ENCODE data around the gene CIAO2A. TPM values are rescaled to one million over a fixed set of nuclear protein-coding genes. Genes with fewer than 3 reads are reported as not detected.
A peak's percentile ranks its signal among the peaks of the same experiment; 100 is the strongest.

Gene CIAO2A
- total RNA-seq, 1 experiment from 2014 or later: 38.7 TPM

DNA sequence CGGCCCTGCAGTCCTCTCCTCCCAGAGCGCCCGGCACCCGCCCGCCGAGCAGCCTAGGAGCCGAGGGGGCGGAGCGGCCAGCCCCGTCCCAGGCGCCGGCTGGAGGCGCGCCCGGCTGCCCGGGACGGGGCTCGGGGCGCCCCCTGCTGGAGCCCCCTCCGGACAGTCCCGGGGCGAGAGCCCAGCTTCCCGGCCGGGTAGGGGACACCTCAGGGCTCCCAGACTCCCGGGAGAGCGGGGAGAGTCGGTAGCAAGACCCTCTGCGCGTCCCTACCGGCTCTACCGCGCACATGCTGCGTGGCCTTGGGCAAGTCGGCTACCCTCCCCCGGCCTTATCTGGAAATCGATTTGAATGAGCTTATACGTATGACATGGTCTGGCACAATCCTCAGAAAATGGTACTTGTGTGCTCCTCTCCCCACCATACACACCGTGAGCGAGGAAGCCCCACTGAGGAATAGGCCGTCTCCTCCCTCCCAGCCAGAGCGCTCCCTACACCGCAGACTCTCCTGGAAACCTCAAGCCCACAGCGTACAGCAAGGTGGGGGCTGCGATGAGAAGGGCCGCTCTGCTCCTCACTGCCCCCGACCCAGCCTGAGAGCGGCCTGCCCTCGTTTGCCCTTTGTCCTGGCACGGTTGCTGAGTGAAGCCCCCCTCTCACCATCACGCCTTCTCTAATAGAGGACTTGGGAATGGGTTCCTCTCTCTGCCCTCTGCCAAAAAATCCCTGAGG, 47.1 kb downstream of the CIAO2A start, which contains the start of gene DAPK2:
DAPK2 (minus strand) TSS at position 65 of the 733 bp plus-strand sequence. CDS start 6,224 bp downstream, outside the sequence.
- peak within 1 kb of the TSS; percentile 62 for H3K4me3 Mint-ChIP-seq (ENCODE audit: unreplicated experiment)
- no TSS peak for BruUV-seq (replicated peaks)
- peak; percentile 72 for DNase-seq (ENCODE audit: unreplicated experiment)
- no peaks in the 10 kb centered on the region for H3K9me3 Mint-ChIP-seq (ENCODE audit: unreplicated experiment)
- H3K4me1 Mint-ChIP-seq (ENCODE audit: insufficient read depth, unreplicated experiment): peaks cover 5% of the 10 kb centered on the region
- no peaks in the 10 kb centered on the region for H3K36me3 Mint-ChIP-seq (ENCODE audit: insufficient read depth, unreplicated experiment)
- peak; percentile 86 for TF ChIP-seq CTCF (IDR thresholded peaks at IDR 0.05; ENCODE audit: unreplicated experiment)
- CTCF ChIA-PET: interaction anchor here (0.5 to 6.3 kb wide), 42 partner anchors 8 to 787 kb away, joined by 3 to 109 read pairs (median 4); no protein-coding TSS in a partner anchor
- intact Hi-C loops (cut with micrococcal nuclease): loop anchor here (1.0 to 5.0 kb wide), 5 partner anchors 42 to 294 kb away; partner anchors contain the start of gene HERC1
- POLR2A ChIA-PET: interaction anchor here (0.8 to 3.2 kb wide), 9 partner anchors 29 to 294 kb away, joined by 3 to 23 read pairs (median 7); partner anchors contain the start of genes CIAO2A and HERC1
- H3K27me3 Mint-ChIP-seq (ENCODE audit: insufficient read depth, unreplicated experiment): peaks cover 12% of the 10 kb centered on the region
- no peak within 1 kb of the TSS for H3K27ac Mint-ChIP-seq (ENCODE audit: low read depth, unreplicated experiment)

DNA sequence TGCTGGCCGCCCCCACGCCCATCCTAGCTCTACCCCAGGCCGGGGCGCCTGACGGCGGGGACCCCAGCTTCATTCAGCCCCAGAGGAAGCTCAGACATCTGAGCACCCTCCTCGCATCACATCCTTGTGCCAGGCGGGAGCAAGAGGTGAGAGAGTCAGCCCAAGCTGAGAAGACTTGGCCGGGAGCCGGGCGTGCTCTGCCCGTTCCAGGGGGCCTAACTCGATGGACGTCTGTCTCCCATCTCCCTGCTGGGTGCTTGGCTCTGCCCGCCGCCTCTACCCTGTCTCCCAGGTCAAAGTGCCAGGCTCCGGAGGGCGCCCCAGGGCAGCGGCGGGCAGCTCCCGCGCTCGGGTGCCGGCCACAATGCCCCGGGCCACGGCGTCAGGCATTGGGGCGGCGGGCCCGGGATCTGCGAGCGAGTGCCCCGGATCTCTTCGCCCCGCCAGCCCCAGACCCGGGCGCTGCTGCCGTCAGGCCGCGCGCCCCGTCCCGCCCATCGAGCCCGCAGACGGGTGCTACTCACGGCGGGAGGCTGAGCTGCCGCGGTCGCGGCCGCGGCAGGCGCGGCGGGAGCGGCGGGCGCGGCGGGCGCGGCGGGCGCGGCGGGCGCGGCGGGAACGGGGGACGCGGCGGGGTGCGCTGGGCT, 47.7 kb downstream of the CIAO2A start:
- ChIA-PET CTCF (interaction anchor here (0.6 to 6.3 kb wide), 41 partner anchors 9 to 671 kb away, joined by 3 to 109 read pairs (median 4); no protein-coding TSS in a partner anchor), POLR2A (interaction anchor here (0.8 to 3.2 kb wide), 9 partner anchors 28 to 293 kb away, joined by 3 to 23 read pairs (median 7); partner anchors contain the start of genes CIAO2A and HERC1)
- BruUV-seq (replicated peaks): no TSS peak
- H3K36me3 Mint-ChIP-seq (ENCODE audit: insufficient read depth, unreplicated experiment): no peaks in the 10 kb centered on the region
- DNase-seq (ENCODE audit: unreplicated experiment): no peak
- no peak overlapping the region for H3K27ac Mint-ChIP-seq (ENCODE audit: low read depth, unreplicated experiment)
- no peak for TF ChIP-seq CTCF (IDR thresholded peaks at IDR 0.05; ENCODE audit: unreplicated experiment)
- H3K27me3 Mint-ChIP-seq (ENCODE audit: insufficient read depth, unreplicated experiment): peaks cover 12% of the 10 kb centered on the region
- H3K9me3 Mint-ChIP-seq (ENCODE audit: unreplicated experiment): no peaks in the 10 kb centered on the region
- H3K4me3 Mint-ChIP-seq (ENCODE audit: unreplicated experiment): peak overlapping the region; percentile 62
- peaks cover 5% of the 10 kb centered on the region for H3K4me1 Mint-ChIP-seq (ENCODE audit: insufficient read depth, unreplicated experiment)
- intact Hi-C loops (cut with micrococcal nuclease): loop anchor here (1.0 to 5.0 kb wide), 5 partner anchors 41 to 294 kb away; partner anchors contain the start of gene HERC1

GRCh38 chr15:64045101-64045435, 48.6 kb downstream of the CIAO2A start:
- intact Hi-C loops (cut with micrococcal nuclease): loop anchor here (5.0 kb wide), 1 partner anchor 213 kb away; the partner anchor contains the start of gene HERC1
- H3K27me3 Mint-ChIP-seq (ENCODE audit: insufficient read depth, unreplicated experiment): peaks cover 12% of the 10 kb centered on the region
- CTCF ChIA-PET: interaction anchor here (0.8 to 6.3 kb wide), 20 partner anchors 9 to 367 kb away, joined by 3 to 109 read pairs (median 4); no protein-coding TSS in a partner anchor
- no peak for TF ChIP-seq CTCF (IDR thresholded peaks at IDR 0.05; ENCODE audit: unreplicated experiment)
- POLR2A ChIA-PET: interaction anchor here (1.8 to 3.2 kb wide), 4 partner anchors 28 to 99 kb away, joined by 6 to 23 read pairs (median 12); no protein-coding TSS in a partner anchor
- BruUV-seq (replicated peaks): TSS peak; percentile 16
- no peaks in the 10 kb centered on the region for H3K36me3 Mint-ChIP-seq (ENCODE audit: insufficient read depth, unreplicated experiment)
- no peak for DNase-seq (ENCODE audit: unreplicated experiment)
- no peaks in the 10 kb centered on the region for H3K9me3 Mint-ChIP-seq (ENCODE audit: unreplicated experiment)
- no peak overlapping the region for H3K4me3 Mint-ChIP-seq (ENCODE audit: unreplicated experiment)
- H3K27ac Mint-ChIP-seq (ENCODE audit: low read depth, unreplicated experiment): no peak overlapping the region
- peaks cover 5% of the 10 kb centered on the region for H3K4me1 Mint-ChIP-seq (ENCODE audit: insufficient read depth, unreplicated experiment)
